Keratinocyte (primary cell): ENCODE results near the gene UBE2N.

Experiments
- EZH2 ChIP-seq: IDR thresholded peaks from one replicate; pipeline ENCODE4 v1.6.1; 2012; ENCODE audit warnings: inconsistent platforms, mild to moderate bottlenecking, low read length, moderate library complexity
- TF ChIP-seq, protein P1 (sequence below), 3 experiments: IDR thresholded peaks in 1 of 3; conservative IDR thresholded peaks in 1 of 3; optimal IDR thresholded peaks in 1 of 3; 2 replicates in 2 of 3; 3 replicates in 1 of 3; pipeline versions ENCODE3 to v1.5.1; 2011; ENCODE audit warnings: low read length in 3 of 3, mild to moderate bottlenecking in 3 of 3, moderate library complexity in 2 of 3, control low read depth in 1 of 3, inconsistent platforms in 1 of 3; ENCODE audit not compliant: insufficient read depth in 2 of 3; ENCODE audit errors: extremely low read depth in 1 of 3

DNA sequence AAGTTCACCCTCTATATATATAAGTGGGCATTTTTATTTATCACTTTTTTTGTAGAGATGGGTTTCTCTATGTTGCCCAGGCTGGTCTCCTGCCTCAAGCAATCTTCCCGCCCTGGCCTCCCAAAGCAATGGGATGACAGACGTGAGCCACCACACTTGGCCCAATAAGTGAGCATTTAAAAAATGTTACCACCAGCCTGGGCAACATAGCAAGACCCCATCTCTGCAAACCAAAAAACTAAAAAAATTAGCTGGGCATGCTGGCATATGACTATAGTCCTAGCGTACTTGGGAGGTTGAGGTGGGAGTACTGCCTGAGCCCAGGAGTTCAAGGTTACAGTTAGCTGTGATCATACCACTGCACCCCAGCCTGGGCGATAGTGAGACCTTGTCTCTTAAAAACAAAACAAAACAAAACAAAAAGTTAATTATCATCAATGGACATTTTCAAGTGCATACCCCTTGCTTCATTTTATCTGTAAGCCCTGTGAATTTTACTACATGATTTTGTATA lies 23.7 kb downstream of the UBE2N start:
- TF ChIP-seq, protein P1, sequence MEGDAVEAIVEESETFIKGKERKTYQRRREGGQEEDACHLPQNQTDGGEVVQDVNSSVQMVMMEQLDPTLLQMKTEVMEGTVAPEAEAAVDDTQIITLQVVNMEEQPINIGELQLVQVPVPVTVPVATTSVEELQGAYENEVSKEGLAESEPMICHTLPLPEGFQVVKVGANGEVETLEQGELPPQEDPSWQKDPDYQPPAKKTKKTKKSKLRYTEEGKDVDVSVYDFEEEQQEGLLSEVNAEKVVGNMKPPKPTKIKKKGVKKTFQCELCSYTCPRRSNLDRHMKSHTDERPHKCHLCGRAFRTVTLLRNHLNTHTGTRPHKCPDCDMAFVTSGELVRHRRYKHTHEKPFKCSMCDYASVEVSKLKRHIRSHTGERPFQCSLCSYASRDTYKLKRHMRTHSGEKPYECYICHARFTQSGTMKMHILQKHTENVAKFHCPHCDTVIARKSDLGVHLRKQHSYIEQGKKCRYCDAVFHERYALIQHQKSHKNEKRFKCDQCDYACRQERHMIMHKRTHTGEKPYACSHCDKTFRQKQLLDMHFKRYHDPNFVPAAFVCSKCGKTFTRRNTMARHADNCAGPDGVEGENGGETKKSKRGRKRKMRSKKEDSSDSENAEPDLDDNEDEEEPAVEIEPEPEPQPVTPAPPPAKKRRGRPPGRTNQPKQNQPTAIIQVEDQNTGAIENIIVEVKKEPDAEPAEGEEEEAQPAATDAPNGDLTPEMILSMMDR (optimal IDR thresholded peaks at IDR 0.05 in 1 of 3, IDR thresholded peaks at IDR 0.05 in 1 of 3, conservative IDR thresholded peaks at IDR 0.05 in 1 of 3; ENCODE audit: extremely low read depth in 1 of 3, insufficient read depth in 2 of 3, low read length in 3 of 3): no peak
- TF ChIP-seq EZH2: no peak
